HL-60 (cell line): ENCODE measurements around the gene TRMU.

Experiments
- DNase-seq, 2 experiments: peaks; one replicate each; pipeline ENCODE4 v3.0.0-alpha.2; 2010 to 2020; ENCODE audit warnings: low read depth in 1 of 2, low spot score in 1 of 2
- H3K27ac ChIP-seq: fragments of 250-450 bp; sonication (Bioruptor Pico); replicated peaks from 2 replicates; pipeline ENCODE4 v1.5.1; 2020; ENCODE audit warnings: mild to moderate bottlenecking, moderate library complexity
- H3K27me3 ChIP-seq: fragments of 250-450 bp; sonication (Bioruptor Pico); 2 replicates; pipeline ENCODE4 v1.5.1; 2021; ENCODE audit warnings: mild to moderate bottlenecking, moderate library complexity; ENCODE audit not compliant: insufficient read depth, poor library complexity, severe bottlenecking
- H3K4me3 ChIP-seq: replicated peaks from 2 replicates; pipeline ENCODE4 v1.5.1; 2011; ENCODE audit warnings: mild to moderate bottlenecking, control low read depth, low read length; ENCODE audit not compliant: insufficient read depth
- CTCF ChIP-seq: IDR thresholded peaks from one replicate; pipeline ENCODE4 v1.5.1; 2011; ENCODE audit warnings: low read length, control low read depth, inconsistent platforms; ENCODE audit not compliant: insufficient read depth
- GABPA ChIP-seq: IDR thresholded peaks from 2 replicates; pipeline ENCODE4 v1.6.1; 2012; ENCODE audit warnings: low read depth
- POLR2AphosphoS5 ChIP-seq: IDR thresholded peaks from 2 replicates; pipeline ENCODE4 v1.6.1; 2012; ENCODE audit warnings: low read depth
- REST ChIP-seq: IDR thresholded peaks from 2 replicates; pipeline ENCODE4 v1.6.1; 2012; ENCODE audit warnings: low read depth; ENCODE audit not compliant: insufficient replicate concordance
- SPI1 ChIP-seq: IDR thresholded peaks from 2 replicates; pipeline ENCODE4 v1.6.1; 2012; ENCODE audit warnings: low read depth, mild to moderate bottlenecking, borderline replicate concordance

TRMU gene

GRCh38 chr22:46320716-46321386 is 14.7 kb upstream of the TRMU start:
- TF ChIP-seq POLR2AphosphoS5 (no peak), CTCF (no peak), SPI1 (no peak), REST (no peak), GABPA (no peak)
- no peak overlapping the region for H3K27ac ChIP-seq
- H3K27me3 ChIP-seq: no peaks in the 10 kb centered on the region
- no peak overlapping the region for H3K4me3 ChIP-seq
- no peak for DNase-seq

GRCh38 chr22:46322711-46323110 is 12.8 kb upstream of the TRMU start:
- Histone ChIP-seq H3K4me3 (no peak overlapping the region), H3K27ac (no peak overlapping the region), H3K27me3 (no peaks in the 10 kb centered on the region)
- DNase-seq: no peak
- TF ChIP-seq POLR2AphosphoS5 (no peak), REST (no peak), SPI1 (no peak), CTCF (no peak), GABPA (no peak)

GRCh38 chr22:46323162-46323561 is 12.4 kb upstream of the TRMU start:
- Histone ChIP-seq H3K27me3 (no peaks in the 10 kb centered on the region), H3K27ac (no peak overlapping the region), H3K4me3 (no peak overlapping the region)
- no peak for TF ChIP-seq SPI1
- no peak for TF ChIP-seq REST
- DNase-seq: no peak
